OCI-LY1 (cell line): ENCODE data around the gene MSX1.

ENCODE experiments used
- H2AFZ ChIP-seq: fragments of 200-600 bp; sonication (generic), shearing (Covaris generic); 2 replicates; pipeline ENCODE4 v1.6.0; 2014; ENCODE audit warnings: antibody characterized with exemption, mild to moderate bottlenecking, low read length
- H3F3A ChIP-seq: fragments of 200-600 bp; sonication (generic), shearing (Covaris generic); 2 replicates; pipeline ENCODE4 v1.6.0; 2014; ENCODE audit warnings: mild to moderate bottlenecking, antibody characterized with exemption, low read length, moderate library complexity; ENCODE audit not compliant: insufficient read depth
- H3K27ac ChIP-seq: fragments of 200-600 bp; sonication (generic); 2 replicates; pipeline ENCODE4 v1.5.1; 2014; ENCODE audit warnings: low read length, mixed run types, mild to moderate bottlenecking, low read depth; ENCODE audit not compliant: poor library complexity, severe bottlenecking
- H3K27me3 ChIP-seq: fragments of 200-600 bp; sonication (generic); 2 replicates; pipeline ENCODE4 v1.6.0; 2014; ENCODE audit warnings: antibody characterized with exemption, mild to moderate bottlenecking, low read length, moderate library complexity; ENCODE audit not compliant: insufficient read depth
- H3K36me3 ChIP-seq: fragments of 200-600 bp; sonication (generic); 2 replicates; pipeline ENCODE4 v1.6.1; 2014; ENCODE audit warnings: mild to moderate bottlenecking, antibody characterized with exemption, low read length, moderate library complexity, mixed read lengths; ENCODE audit not compliant: insufficient read depth
- H3K4me1 ChIP-seq: fragments of 200-600 bp; sonication (generic); 2 replicates; pipeline ENCODE4 v1.5.1; 2014; ENCODE audit warnings: mild to moderate bottlenecking, low read length, moderate library complexity; ENCODE audit not compliant: insufficient read depth, severe bottlenecking
- H3K4me2 ChIP-seq: fragments of 200-600 bp; sonication (generic), shearing (Covaris generic); 2 replicates; pipeline ENCODE4 v1.6.1; 2014; ENCODE audit warnings: low read length
- H3K4me3 ChIP-seq: fragments of 200-600 bp; sonication (generic); 2 replicates; pipeline ENCODE4 v1.5.1; 2014; ENCODE audit warnings: low read length, low read depth, mild to moderate bottlenecking, mixed read lengths; ENCODE audit not compliant: poor library complexity, severe bottlenecking
- H3K79me2 ChIP-seq: fragments of 200-600 bp; shearing (Covaris generic); 2 replicates; pipeline ENCODE4 v1.6.1; 2016; ENCODE audit warnings: mixed run types, low read length, mixed read lengths; ENCODE audit not compliant: insufficient read depth
- H3K9ac ChIP-seq: fragments of 200-600 bp; sonication (generic), shearing (Covaris generic); 2 replicates; pipeline ENCODE4 v1.6.1; 2014; ENCODE audit warnings: mild to moderate bottlenecking, low read length, mixed read lengths
- H3K9me2 ChIP-seq: fragments of 200-600 bp; sonication (generic), shearing (Covaris generic); 2 replicates; pipeline ENCODE4 v1.6.1; 2014; ENCODE audit warnings: low read depth, mild to moderate bottlenecking, low read length, mixed read lengths
- H3K9me3 ChIP-seq: fragments of 200-600 bp; shearing (Covaris generic); 2 replicates; pipeline ENCODE4 v1.6.1; 2014; ENCODE audit warnings: low read length, mixed read lengths
- H4K20me1 ChIP-seq: fragments of 200-600 bp; sonication (generic), shearing (Covaris generic); 2 replicates; pipeline ENCODE4 v1.6.0; 2016; ENCODE audit warnings: mild to moderate bottlenecking, low read length; ENCODE audit not compliant: insufficient read depth
- EZH2 ChIP-seq: fragments of 200-600 bp; sonication (generic), shearing (Covaris generic); IDR thresholded peaks from 2 replicates; pipeline ENCODE4 v1.8.0; 2017; ENCODE audit warnings: borderline replicate concordance, mixed run types, mild to moderate bottlenecking, antibody characterized with exemption, low read length, moderate library complexity, mixed read lengths
- TF ChIP-seq, protein P1 (sequence below): fragments of 200-600 bp; sonication (generic), shearing (Covaris generic); IDR thresholded peaks from 2 replicates; pipeline ENCODE4 v1.5.1; 2017; ENCODE audit warnings: mild to moderate bottlenecking, antibody characterized with exemption, low read length, moderate library complexity, mixed read lengths

Gene MSX1

DNA sequence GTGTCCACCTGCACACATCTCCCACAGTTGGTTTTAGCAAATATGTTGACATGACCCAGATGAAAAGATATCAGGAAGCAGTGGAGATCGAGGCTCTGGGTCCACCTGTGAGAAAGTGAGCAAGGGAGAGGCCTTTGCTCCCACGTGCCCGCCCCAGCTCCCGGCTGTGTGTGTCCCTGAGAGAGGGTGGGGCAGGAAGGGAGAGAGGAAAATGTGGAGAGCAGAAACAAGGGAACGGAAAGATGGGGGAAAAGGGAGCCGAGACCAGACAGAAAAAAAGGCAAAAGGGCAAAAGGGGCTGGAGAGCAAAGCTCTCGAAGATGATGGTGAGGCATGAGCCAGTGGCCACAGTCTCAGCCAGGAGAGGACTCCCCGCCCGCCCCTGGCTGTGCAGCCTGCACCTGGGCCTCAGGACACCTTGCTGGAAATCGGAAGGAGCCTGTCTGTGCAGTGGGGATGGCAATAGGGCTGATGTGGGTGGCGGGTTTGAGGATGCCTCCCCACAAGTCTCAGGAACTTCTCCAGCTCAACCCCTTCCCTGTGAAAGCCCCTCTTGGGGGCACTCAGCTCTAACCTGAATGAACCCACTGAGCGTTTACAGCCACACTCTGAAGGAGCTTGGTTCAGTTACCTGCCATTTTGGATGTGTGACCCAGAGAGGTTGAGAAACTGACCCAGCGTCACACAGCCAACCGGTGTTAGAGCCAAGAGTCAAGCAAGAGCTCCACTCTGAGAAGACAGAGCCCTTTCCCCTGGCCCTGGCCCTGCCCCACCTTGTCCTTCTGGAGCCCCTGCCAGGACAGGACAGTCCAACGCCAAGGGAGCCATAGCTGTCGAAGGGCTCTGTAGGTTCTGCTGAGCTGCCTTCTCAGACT lies 20.3 kb upstream of the MSX1 start:
- TF ChIP-seq, protein P1, sequence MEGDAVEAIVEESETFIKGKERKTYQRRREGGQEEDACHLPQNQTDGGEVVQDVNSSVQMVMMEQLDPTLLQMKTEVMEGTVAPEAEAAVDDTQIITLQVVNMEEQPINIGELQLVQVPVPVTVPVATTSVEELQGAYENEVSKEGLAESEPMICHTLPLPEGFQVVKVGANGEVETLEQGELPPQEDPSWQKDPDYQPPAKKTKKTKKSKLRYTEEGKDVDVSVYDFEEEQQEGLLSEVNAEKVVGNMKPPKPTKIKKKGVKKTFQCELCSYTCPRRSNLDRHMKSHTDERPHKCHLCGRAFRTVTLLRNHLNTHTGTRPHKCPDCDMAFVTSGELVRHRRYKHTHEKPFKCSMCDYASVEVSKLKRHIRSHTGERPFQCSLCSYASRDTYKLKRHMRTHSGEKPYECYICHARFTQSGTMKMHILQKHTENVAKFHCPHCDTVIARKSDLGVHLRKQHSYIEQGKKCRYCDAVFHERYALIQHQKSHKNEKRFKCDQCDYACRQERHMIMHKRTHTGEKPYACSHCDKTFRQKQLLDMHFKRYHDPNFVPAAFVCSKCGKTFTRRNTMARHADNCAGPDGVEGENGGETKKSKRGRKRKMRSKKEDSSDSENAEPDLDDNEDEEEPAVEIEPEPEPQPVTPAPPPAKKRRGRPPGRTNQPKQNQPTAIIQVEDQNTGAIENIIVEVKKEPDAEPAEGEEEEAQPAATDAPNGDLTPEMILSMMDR, result no peak
- no peak for TF ChIP-seq EZH2

DNA sequence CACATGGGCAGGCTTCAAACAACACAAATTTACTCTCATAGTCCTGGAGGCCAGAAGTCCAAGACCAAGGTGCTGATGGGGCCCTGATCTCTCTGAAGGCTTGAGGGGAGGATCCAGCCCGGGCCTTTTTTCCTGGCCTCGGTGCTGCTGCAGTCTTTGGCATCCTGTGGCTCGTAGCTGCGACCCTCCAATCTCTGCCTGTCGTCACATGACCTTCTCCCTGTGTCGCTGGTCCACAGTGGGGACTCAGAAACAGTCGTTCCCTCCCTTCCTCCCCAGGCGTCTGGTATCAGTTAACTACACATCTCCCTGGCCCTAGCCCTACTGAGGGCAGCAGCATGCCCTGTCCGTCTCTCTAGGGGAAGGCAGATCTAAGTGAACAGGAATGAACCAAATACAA lies 19.1 kb upstream of the MSX1 start:
- Histone ChIP-seq H2AFZ (no peak overlapping the region), H3K79me2 (no peaks in the 10 kb centered on the region), H3K9me2 (no peaks in the 10 kb centered on the region), H3K27ac (no peak overlapping the region), H3K4me1 (no peaks in the 10 kb centered on the region), H3K9me3 (no peaks in the 10 kb centered on the region), H3F3A (no peaks in the 10 kb centered on the region), H3K4me3 (no peak overlapping the region), H3K36me3 (no peaks in the 10 kb centered on the region), H3K27me3 (no peaks in the 10 kb centered on the region), H4K20me1 (no peaks in the 10 kb centered on the region), H3K4me2 (no peak overlapping the region), H3K9ac (no peak overlapping the region)
- no peak for TF ChIP-seq EZH2
- TF ChIP-seq, protein P1, result no peak

More for the DNA sequence above, 20.3 kb upstream of the MSX1 start:
- Histone ChIP-seq H4K20me1 (no peaks in the 10 kb centered on the region), H3K9me2 (no peaks in the 10 kb centered on the region), H3K4me3 (no peak overlapping the region), H3K4me1 (no peaks in the 10 kb centered on the region), H3K79me2 (no peaks in the 10 kb centered on the region), H3K27ac (no peak overlapping the region), H3K9ac (no peak overlapping the region), H3K9me3 (no peaks in the 10 kb centered on the region), H3F3A (no peaks in the 10 kb centered on the region), H2AFZ (no peak overlapping the region), H3K36me3 (no peaks in the 10 kb centered on the region), H3K27me3 (no peaks in the 10 kb centered on the region), H3K4me2 (no peak overlapping the region)

DNA sequence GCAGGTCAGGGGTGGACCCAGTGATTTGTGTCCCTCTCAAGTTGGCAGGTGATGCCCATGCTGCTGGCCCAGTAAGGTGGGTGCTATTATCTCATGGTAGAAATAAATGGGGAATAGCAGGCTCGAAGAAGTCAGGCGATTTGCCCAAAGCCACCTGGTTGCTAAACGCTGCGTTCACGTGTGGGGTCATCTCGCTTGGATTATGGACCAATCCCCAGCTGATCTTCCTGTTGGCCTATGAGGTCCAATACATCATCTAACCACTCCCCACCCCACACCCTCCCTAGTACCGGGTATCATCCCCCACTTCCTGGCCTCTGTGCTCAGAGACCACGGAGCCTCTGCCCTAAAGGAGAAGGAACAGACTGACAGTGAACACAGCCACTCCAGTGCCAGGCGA lies 18.3 kb upstream of the MSX1 start:
- no peak overlapping the region for H3K4me2 ChIP-seq
- no peak overlapping the region for H3K4me3 ChIP-seq
- no peaks in the 10 kb centered on the region for H3K4me1 ChIP-seq
- H3K27ac ChIP-seq, result no peak overlapping the region
- no peaks in the 10 kb centered on the region for H3K27me3 ChIP-seq
- no peak for TF ChIP-seq EZH2
- TF ChIP-seq, protein P1, result no peak
- no peak overlapping the region for H3K9ac ChIP-seq
- no peaks in the 10 kb centered on the region for H3K9me3 ChIP-seq
- no peaks in the 10 kb centered on the region for H3K79me2 ChIP-seq
- H3F3A ChIP-seq, result no peaks in the 10 kb centered on the region
- H3K9me2 ChIP-seq, result no peaks in the 10 kb centered on the region
- no peaks in the 10 kb centered on the region for H4K20me1 ChIP-seq
- no peaks in the 10 kb centered on the region for H3K36me3 ChIP-seq
- no peak overlapping the region for H2AFZ ChIP-seq
